GM12875 (cell line): Measurements from ENCODE around the gene MLST8.

Experiments used
- H3K4me3 ChIP-seq: one replicate; pipeline ENCODE4 v1.5.1; 2011; ENCODE audit warnings: low read depth, low read length, control low read depth
- TF ChIP-seq, protein P1 (sequence below): IDR thresholded peaks from 2 replicates; pipeline ENCODE4 v1.5.1; 2011; ENCODE audit warnings: low read depth, mild to moderate bottlenecking, control low read depth, inconsistent platforms, low read length, moderate library complexity, borderline replicate concordance; ENCODE audit not compliant: insufficient read depth

Gene MLST8

DNA sequence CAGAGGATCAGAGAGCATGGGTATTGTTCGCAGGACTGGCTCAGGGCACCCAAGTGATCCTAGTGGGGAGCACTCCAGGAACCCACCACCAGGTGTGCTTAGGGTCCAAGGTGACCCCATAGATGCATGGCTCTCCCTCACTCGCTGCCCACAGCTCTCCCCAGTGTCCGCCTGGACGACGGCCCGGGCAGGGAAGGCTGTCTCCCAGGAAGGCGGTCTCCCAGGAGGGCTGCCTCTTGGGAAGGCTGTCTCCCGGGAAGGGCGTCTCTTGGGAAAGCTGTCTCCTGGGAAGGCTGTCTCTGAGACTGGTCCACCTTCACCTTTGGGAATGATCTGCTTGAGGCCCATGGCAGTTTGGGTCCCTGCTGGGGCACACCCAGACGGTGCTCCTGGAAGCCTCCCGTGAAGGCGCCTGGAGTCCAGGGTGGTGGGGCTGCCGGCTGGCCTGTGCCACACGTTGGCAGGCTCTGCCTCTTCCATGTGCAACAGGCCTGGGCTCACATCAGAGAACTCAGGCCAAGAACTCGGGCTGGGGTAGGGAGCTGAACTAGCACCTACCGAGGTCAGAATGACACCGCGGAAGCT lies 41.1 kb downstream of the MLST8 start:
- H3K4me3 ChIP-seq: no peak overlapping the region
- TF ChIP-seq, protein P1, sequence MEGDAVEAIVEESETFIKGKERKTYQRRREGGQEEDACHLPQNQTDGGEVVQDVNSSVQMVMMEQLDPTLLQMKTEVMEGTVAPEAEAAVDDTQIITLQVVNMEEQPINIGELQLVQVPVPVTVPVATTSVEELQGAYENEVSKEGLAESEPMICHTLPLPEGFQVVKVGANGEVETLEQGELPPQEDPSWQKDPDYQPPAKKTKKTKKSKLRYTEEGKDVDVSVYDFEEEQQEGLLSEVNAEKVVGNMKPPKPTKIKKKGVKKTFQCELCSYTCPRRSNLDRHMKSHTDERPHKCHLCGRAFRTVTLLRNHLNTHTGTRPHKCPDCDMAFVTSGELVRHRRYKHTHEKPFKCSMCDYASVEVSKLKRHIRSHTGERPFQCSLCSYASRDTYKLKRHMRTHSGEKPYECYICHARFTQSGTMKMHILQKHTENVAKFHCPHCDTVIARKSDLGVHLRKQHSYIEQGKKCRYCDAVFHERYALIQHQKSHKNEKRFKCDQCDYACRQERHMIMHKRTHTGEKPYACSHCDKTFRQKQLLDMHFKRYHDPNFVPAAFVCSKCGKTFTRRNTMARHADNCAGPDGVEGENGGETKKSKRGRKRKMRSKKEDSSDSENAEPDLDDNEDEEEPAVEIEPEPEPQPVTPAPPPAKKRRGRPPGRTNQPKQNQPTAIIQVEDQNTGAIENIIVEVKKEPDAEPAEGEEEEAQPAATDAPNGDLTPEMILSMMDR: no peak

DNA sequence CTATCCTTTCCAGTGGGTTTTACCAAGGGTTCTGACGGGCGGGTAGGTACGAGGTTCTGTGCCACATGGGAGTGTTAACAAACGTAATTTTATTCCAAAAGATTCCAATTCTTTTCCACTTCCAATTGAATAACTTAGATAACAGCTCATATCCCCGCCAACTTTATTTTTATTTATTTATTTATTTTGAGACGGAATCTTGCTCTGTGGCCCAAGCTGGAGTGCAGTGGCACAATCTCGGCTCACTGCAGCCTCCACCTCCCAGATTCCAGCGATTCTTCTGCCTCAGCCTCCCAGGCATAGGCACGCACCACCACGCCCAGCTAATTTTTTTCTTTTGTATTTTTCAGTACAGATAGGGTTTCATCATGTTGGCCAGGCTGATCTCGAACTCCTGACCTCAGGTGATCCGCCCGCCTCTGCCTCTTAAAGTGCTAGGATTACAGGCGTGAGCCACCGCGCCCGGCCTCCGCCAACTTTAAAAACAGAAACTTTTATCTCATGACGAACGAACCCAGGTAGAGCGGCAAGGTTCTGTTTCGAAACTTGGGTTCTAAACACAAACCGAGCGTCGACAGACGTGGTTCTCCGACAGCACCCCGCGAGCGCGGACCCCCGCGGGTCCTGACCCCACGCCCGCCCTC lies 45.5 kb downstream of the MLST8 start:
- H3K4me3 ChIP-seq: peak overlapping the region; percentile 72
- TF ChIP-seq, protein P1: no peak

DNA sequence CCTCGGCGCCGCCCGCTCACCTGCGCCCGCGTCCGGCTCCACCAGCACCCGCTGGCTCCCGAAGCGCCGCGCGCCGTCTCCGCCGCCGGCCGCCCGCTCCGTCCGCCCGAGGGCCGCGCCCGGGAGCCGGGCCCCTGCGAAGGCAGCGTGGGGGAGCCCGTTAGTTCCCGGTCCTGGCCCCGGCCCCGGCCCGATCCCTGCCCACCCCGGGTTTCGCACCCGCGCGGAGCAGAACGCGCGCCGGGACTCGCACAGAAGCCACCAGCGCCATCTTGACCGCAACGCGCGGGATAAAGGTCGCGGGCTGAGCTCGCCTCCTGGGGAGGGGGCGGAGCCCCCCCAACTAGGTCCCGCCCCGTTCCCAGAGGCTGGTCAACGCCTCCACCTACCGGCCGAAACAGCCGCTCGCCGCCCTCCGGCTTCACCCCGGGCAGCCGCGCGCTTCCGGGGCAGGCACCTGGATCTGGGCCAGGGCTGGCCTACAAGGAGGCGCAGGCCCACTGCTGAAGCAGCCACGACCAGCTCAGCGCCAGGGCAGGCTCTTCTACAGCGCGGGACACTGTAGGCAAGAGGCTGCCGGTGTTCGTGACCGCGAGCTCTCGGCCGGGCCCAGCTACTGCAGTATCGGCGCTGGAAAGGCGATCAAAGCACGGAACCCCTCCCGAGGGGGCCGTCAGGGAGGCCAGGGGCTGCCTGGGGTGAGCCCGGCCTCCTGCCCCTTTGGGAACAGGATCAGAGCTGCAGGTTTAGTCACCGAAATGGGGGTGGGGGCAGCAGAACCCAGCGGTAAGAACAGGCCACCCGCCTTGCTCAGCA lies 46.2 kb downstream of the MLST8 start, which contains the start of gene ECI1:
ECI1 (minus strand) TSS at position 292 of the 816 bp plus-strand sequence; CDS start at position 271, 21 bp downstream.
- TF ChIP-seq, protein P1: peak; percentile 55
- H3K4me3 ChIP-seq: peak within 1 kb of the TSS; percentile 72

DNA sequence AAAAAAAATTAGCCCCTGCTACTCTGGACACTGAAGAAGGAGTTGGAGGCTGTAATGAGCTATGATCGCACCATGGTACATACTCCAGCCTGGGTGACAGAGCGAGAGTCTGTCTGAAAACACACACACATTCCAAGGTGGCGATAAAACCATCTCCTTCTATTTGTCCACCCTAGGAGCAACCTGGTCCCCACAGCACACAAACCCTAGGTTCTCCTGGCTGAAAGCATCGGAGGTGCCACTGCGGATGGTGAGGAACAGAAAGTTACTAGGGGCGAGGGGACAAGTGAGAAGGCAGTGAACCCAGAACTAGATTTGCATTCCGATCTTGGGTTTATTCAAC lies 47.5 kb downstream of the MLST8 start:
- H3K4me3 ChIP-seq: no peak overlapping the region
- TF ChIP-seq, protein P1: no peak

DNA sequence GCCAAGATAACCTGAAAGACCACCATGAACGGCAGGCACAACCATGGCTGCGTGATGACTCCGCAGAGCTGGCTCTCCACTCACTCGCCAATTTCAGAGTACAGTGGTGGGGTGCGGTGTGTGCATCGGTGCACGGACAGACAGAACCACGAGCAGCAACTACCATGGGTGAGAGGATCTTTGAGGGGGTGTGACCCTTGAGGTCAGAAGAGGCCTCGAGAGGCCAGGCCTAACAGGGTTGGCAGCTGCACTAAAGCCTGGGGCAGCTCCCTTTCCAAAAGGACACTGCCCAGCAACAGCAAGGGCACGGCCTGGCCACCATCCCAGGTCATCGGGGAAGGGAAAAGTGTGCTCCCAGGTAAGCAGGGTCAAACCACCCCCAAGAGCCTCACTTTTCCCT lies 48.0 kb downstream of the MLST8 start:
- TF ChIP-seq, protein P1: no peak

DNA sequence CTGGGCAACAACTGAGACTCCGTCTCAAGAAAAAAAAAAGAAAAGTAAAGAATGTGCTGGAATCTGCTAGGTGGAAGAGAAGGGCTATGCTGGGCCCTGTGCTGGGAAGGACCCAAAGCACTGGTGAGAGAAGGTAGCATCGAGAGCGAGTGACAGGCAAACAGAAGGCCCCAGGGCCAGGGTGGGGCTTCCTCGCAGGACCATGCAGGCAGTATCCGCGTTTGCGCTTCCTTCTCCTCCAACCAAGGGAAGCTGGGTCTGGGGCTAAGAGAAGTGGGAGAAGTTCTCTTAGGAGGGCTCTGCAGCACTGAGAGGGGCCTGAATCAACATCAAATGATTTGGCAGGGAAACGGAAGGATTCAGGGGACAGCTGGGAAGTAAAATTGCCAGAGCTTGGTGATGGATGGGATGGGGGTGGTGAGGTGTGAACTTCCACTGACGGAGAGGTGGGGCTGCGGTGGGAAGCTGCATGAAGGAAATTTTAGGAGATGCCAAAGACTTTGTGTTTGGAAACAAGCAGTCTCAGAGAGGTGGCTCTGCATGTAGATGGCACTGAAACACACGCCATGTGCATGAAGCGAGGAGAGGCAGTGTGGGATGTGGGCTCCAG lies 51.4 kb downstream of the MLST8 start:
- TF ChIP-seq, protein P1: no peak

More for the DNA sequence above, 48.0 kb downstream of the MLST8 start:
- no peak overlapping the region for H3K4me3 ChIP-seq

More for the DNA sequence above, 51.4 kb downstream of the MLST8 start:
- H3K4me3 ChIP-seq: no peak overlapping the region
